SW 1271 (cell line): ENCODE measurements around the gene NDUFB1.

Experiments
- DNase-seq, 2 experiments: peaks; one replicate each; lab custom pipeline; 2025; lab: John Stamatoyannopoulos, UW

NDUFB1 gene

DNA sequence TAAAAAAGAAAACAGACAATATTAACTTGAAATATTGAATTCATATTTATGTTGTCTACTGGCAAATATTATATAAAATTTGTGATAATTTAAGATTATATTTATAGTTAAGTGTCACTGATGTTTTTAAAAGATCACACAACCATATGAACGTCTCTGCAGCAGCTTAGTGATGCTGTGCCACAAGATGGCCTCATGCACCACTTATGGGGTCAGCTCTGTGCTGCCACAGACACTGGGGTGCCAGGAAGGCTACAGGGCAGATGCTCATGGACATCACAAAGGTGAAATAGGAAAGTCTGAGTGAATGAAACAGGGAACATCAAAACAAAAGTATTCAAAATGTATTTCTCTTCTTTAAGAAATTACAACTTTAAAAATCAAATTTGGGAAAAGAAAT lies 28.2 kb downstream of the NDUFB1 start:
- peak in 1 of 2 experiments; percentile 14 for DNase-seq

DNA sequence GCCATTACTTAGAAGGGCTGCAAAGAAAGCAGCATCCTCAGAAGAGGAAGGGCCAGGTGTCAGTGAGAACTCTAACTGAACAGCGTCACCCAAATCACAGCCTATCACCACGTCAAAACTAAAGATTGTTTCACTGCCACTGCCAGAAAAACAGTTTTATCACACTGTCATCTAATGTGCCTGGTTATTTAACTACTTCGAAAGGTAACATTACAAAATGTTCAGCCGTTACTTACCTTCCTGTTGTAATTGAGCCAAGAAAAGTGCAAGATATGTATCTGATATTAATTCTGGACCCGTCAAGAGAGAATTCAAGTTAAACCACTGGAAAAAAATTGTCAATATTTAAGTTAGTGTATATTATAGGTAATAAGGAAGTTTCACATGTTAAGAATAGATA lies 33.0 kb downstream of the NDUFB1 start:
- DNase-seq: no peak

DNA sequence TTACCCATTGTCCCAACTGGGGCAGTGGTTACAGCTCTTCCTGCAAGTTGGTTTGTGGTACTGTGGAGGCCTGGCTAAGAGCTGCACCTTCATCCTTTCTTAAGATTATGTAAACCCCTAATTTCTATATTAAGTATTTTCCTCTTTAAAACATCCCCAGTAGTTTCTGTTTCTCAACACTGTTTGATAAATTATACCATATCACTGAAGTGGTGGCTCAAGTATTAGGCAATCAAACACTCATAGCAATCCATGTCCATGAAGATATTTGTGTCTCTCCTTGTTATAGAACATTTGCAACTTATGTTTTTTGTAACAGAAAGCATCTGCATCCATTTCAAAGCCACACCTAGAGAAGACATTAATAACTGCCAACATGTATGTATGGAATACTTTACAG lies 47.0 kb downstream of the NDUFB1 start:
- no peak for DNase-seq
